CD4-positive, alpha-beta T cell (primary cell): Measurements from ENCODE around the gene WIZ. TPM values are rescaled to one million over a fixed set of nuclear protein-coding genes. Genes with fewer than 3 reads are reported as not detected.

ENCODE experiments used
- ATAC-seq: fragments of 200-7000 bp; cut with Tn5 transposase; one replicate; pipeline ENCODE4 v1.10.0; 2022; ENCODE audit warnings: mild to moderate bottlenecking; ENCODE audit not compliant: poor library complexity
- CTCF ChIA-PET: fragments of 350-600 bp; sonication (Branson Sonifier 250); formaldehyde crosslinking; loops from one replicate; lab custom pipeline; 2021; ENCODE audit warnings: antibody characterized with exemption, inconsistent platforms; lab: Charles Lee
- POLR2A ChIA-PET: fragments of 350-600 bp; sonication (Branson Sonifier 250); formaldehyde crosslinking; loops from one replicate; lab custom pipeline; 2021; ENCODE audit warnings: antibody characterized with exemption, inconsistent platforms; lab: Charles Lee
- DNase-seq, 14 experiments: peaks; one replicate each; pipeline ENCODE4 v3.0.0-alpha.2; 2013 to 2020; ENCODE audit warnings: mixed read lengths in 2 of 14
- H3K27ac ChIP-seq, 2 donors: one replicate each; pipeline versions ENCODE4 v1.5.1 to v1.7.0; 2013; ENCODE audit warnings: low read length in 2 of 2, low read depth in 1 of 2, mild to moderate bottlenecking in 1 of 2
- H3K27me3 ChIP-seq, 2 experiments: 1 replicate in 1 of 2; 2 replicates in 1 of 2; pipeline versions ENCODE4 v1.6.1 to v1.7.0; 2013; ENCODE audit warnings: low read length in 2 of 2, control low read depth in 1 of 2, mild to moderate bottlenecking in 1 of 2, moderate library complexity in 1 of 2; ENCODE audit not compliant: insufficient read depth in 2 of 2, control insufficient read depth in 1 of 2
- H3K36me3 ChIP-seq: one replicate; pipeline ENCODE4 v1.6.1; 2013; ENCODE audit warnings: low read length, control low read depth; ENCODE audit not compliant: insufficient read depth
- H3K4me1 ChIP-seq: one replicate; pipeline ENCODE4 v1.6.1; 2013; ENCODE audit warnings: low read length, control low read depth; ENCODE audit not compliant: insufficient read depth
- H3K4me3 ChIP-seq: one replicate; pipeline ENCODE4 v1.5.1; 2013; ENCODE audit warnings: mild to moderate bottlenecking, low read length, moderate library complexity
- H3K9me3 ChIP-seq, 2 experiments: 1 replicate in 1 of 2; 2 replicates in 1 of 2; pipeline versions ENCODE4 v1.6.1 to v1.7.0; 2013; ENCODE audit warnings: low read length in 2 of 2, mild to moderate bottlenecking in 2 of 2, control low read depth in 1 of 2, moderate library complexity in 1 of 2; ENCODE audit not compliant: control insufficient read depth in 1 of 2, insufficient read depth in 1 of 2
- H3K27ac Mint-ChIP-seq: one replicate; pipeline ENCODE4 v1.8.0; 2020; ENCODE audit warnings: mixed read lengths
- H3K27me3 Mint-ChIP-seq: one replicate; pipeline ENCODE4 v1.8.0; 2021; ENCODE audit warnings: mixed read lengths
- H3K36me3 Mint-ChIP-seq: one replicate; pipeline ENCODE4 v1.8.0; 2021; ENCODE audit warnings: low read depth, mixed read lengths
- H3K4me1 Mint-ChIP-seq: one replicate; pipeline ENCODE4 v1.8.0; 2021; ENCODE audit warnings: low read depth, mixed read lengths
- H3K4me3 Mint-ChIP-seq: one replicate; pipeline ENCODE4 v1.8.0; 2020; ENCODE audit warnings: mild to moderate bottlenecking, mixed read lengths
- H3K9me3 Mint-ChIP-seq: one replicate; pipeline ENCODE4 v1.8.0; 2020; ENCODE audit warnings: mixed read lengths
- intact Hi-C, 2 experiments: fragments of 100-400 bp; cut with DNase I in 1 of 2; cut with micrococcal nuclease in 1 of 2; formaldehyde crosslinking; loops; one replicate each; pipeline versions ENCODE4 v1.15.1 to v1.9.0; 2023 to 2025; cut with DNase I, micrococcal nuclease
- total RNA-seq, 174 experiments: library from RNA in 2 of 174; stranded (reverse) in 2 of 174; gene quantifications; one replicate each; pipeline ENCODE4 v1.2.3 and lab custom pipeline; 2021 to 2026
- TF ChIP-seq, protein P1 (sequence below): fragments of 200-600 bp; IDR thresholded peaks from one replicate; pipeline ENCODE4 v1.8.0; 2022; ENCODE audit warnings: antibody characterized with exemption, mild to moderate bottlenecking

The WIZ gene
- total RNA-seq, 2 experiments from 2014 or later: 12.9 to 14.3 TPM

- Histone ChIP-seq H3K9me3 (peaks cover 0 to 12% of the 10 kb centered on the region in 2 experiments), H3K36me3 (peaks cover 42% of the 10 kb centered on the region), H3K4me1 (peaks cover 25% of the 10 kb centered on the region), H3K4me3 (no peak overlapping the region), H3K27me3 (no peaks in the 10 kb centered on the region), H3K27ac (no peak overlapping the region)
- H3K27ac Mint-ChIP-seq: no peak overlapping the region
- TF ChIP-seq, protein P1, sequence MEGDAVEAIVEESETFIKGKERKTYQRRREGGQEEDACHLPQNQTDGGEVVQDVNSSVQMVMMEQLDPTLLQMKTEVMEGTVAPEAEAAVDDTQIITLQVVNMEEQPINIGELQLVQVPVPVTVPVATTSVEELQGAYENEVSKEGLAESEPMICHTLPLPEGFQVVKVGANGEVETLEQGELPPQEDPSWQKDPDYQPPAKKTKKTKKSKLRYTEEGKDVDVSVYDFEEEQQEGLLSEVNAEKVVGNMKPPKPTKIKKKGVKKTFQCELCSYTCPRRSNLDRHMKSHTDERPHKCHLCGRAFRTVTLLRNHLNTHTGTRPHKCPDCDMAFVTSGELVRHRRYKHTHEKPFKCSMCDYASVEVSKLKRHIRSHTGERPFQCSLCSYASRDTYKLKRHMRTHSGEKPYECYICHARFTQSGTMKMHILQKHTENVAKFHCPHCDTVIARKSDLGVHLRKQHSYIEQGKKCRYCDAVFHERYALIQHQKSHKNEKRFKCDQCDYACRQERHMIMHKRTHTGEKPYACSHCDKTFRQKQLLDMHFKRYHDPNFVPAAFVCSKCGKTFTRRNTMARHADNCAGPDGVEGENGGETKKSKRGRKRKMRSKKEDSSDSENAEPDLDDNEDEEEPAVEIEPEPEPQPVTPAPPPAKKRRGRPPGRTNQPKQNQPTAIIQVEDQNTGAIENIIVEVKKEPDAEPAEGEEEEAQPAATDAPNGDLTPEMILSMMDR: no peak
- ATAC-seq (no peak), DNase-seq (no peak)
- ChIA-PET CTCF (interaction anchor here (3.6 kb wide), 1 partner anchor 42 kb away, joined by 21 read pairs; the partner anchor contains the start of gene RASAL3), POLR2A (interaction anchor here (1.5 to 4.8 kb wide), 2 partner anchors 11 to 129 kb away, joined by 4 to 62 read pairs; no protein-coding TSS in a partner anchor)
- peaks cover 32% of the 10 kb centered on the region for H3K4me1 Mint-ChIP-seq
- intact Hi-C loops: loop anchor here in 1 of 2 experiments (2.0 kb wide), 1 partner anchor 331 kb away; no protein-coding TSS in a partner anchor
- H3K9me3 Mint-ChIP-seq: no peaks in the 10 kb centered on the region
- H3K36me3 Mint-ChIP-seq: peaks cover 46% of the 10 kb centered on the region
- H3K27me3 Mint-ChIP-seq: no peaks in the 10 kb centered on the region
- H3K4me3 Mint-ChIP-seq: no peak overlapping the region
Observed at GRCh38 chr19:15421721-15422260, 28.0 kb downstream of the WIZ start.

GRCh38 chr19:15421136-15421695, 28.5 kb downstream of the WIZ start:
- intact Hi-C loops: loop anchor here in 1 of 2 experiments (2.0 kb wide), 1 partner anchor 330 kb away; no protein-coding TSS in a partner anchor
- Histone ChIP-seq H3K27me3 (no peaks in the 10 kb centered on the region), H3K27ac (no peak overlapping the region), H3K36me3 (peaks cover 36% of the 10 kb centered on the region), H3K9me3 (peaks cover 0 to 11% of the 10 kb centered on the region in 2 experiments), H3K4me3 (no peak overlapping the region), H3K4me1 (peaks cover 28% of the 10 kb centered on the region)
- Mint-ChIP-seq H3K4me3 (no peak overlapping the region), H3K9me3 (no peaks in the 10 kb centered on the region), H3K36me3 (peaks cover 46% of the 10 kb centered on the region), H3K27me3 (no peaks in the 10 kb centered on the region), H3K4me1 (peaks cover 35% of the 10 kb centered on the region), H3K27ac (no peak overlapping the region)
- DNase-seq (no peak), ATAC-seq (no peak)
- CTCF ChIA-PET: interaction anchor here (1.0 to 4.1 kb wide), 3 partner anchors 12 to 134 kb away, joined by 4 to 105 read pairs (median 21); partner anchors contain the start of gene RASAL3
- TF ChIP-seq, protein P1: no peak
- POLR2A ChIA-PET: interaction anchor here (1.5 to 4.8 kb wide), 6 partner anchors 12 to 135 kb away, joined by 4 to 99 read pairs (median 69); partner anchors contain the start of gene RASAL3

GRCh38 chr19:15419413-15420025, 30.2 kb downstream of the WIZ start:
- Mint-ChIP-seq H3K4me1 (peaks cover 44% of the 10 kb centered on the region), H3K4me3 (peak overlapping the region; percentile 94), H3K9me3 (no peaks in the 10 kb centered on the region), H3K36me3 (peaks cover 48% of the 10 kb centered on the region), H3K27ac (peak overlapping the region; percentile 92), H3K27me3 (no peaks in the 10 kb centered on the region)
- H3K9me3 ChIP-seq: peaks cover 0 to 11% of the 10 kb centered on the region in 2 experiments
- peak overlapping the region; percentile 11 for H3K4me3 ChIP-seq
- CTCF ChIA-PET: interaction anchor here (0.6 to 4.1 kb wide), 29 partner anchors 9 to 328 kb away, joined by 3 to 105 read pairs (median 5); partner anchors contain the start of genes AKAP8, RASAL3 and WIZ
- H3K27ac ChIP-seq: no peak overlapping the region
- peaks cover 28% of the 10 kb centered on the region for H3K36me3 ChIP-seq
- intact Hi-C loops: loop anchor here (1.0 to 5.0 kb wide), 12 partner anchors 13 to 329 kb away; partner anchors contain the start of genes AKAP8 (in 1 of the 2) and BRD4 (in 1 of the 2)
- H3K27me3 ChIP-seq: no peaks in the 10 kb centered on the region
- POLR2A ChIA-PET: interaction anchor here (0.7 to 8.2 kb wide), 44 partner anchors 10 to 730 kb away, joined by 3 to 208 read pairs (median 5); partner anchors contain the start of genes AKAP8, BRD4, HSH2D and RASAL3
- TF ChIP-seq, protein P1: peak; percentile 50
- peaks cover 37% of the 10 kb centered on the region for H3K4me1 ChIP-seq
- DNase-seq (no peak), ATAC-seq (no peak)
